ENCODE results near the gene CCDC185.

Gene CCDC185

GRCh38 chr1:223393275-223394214, at the start of gene CCDC185:
TSS of gene CCDC185 (plus strand) at chr1:223393415. CDS start at chr1:223393476, 61 bp downstream.
- in situ Hi-C loops (cut with HindIII; ENCODE audit: low sequenced_read_pairs), result no loop called here

- in situ Hi-C loops (cut with HindIII; ENCODE audit: low sequenced_read_pairs), result loop anchor here (10.0 kb wide), 1 partner anchor 141 kb away; no protein-coding TSS in a partner anchor
Measured at GRCh38 chr1:223343692-223344091, 49.5 kb upstream of the CCDC185 start.

GRCh38 chr1:223344491-223344890, 48.7 kb upstream of the CCDC185 start:
- in situ Hi-C loops (cut with HindIII; ENCODE audit: low sequenced_read_pairs), result loop anchor here (10.0 kb wide), 1 partner anchor 140 kb away; no protein-coding TSS in a partner anchor

GRCh38 chr1:223345720-223346119, 47.5 kb upstream of the CCDC185 start:
- in situ Hi-C loops (cut with HindIII; ENCODE audit: low sequenced_read_pairs), result loop anchor here (10.0 kb wide), 1 partner anchor 139 kb away; no protein-coding TSS in a partner anchor

- in situ Hi-C loops (cut with HindIII; ENCODE audit: low sequenced_read_pairs), result loop anchor here (10.0 kb wide), 1 partner anchor 138 kb away; no protein-coding TSS in a partner anchor
Measured at GRCh38 chr1:223346311-223346710, 46.9 kb upstream of the CCDC185 start.

GRCh38 chr1:223347583-223347982, 45.6 kb upstream of the CCDC185 start:
- in situ Hi-C loops (cut with HindIII; ENCODE audit: low sequenced_read_pairs), result loop anchor here (10.0 kb wide), 1 partner anchor 137 kb away; no protein-coding TSS in a partner anchor

- in situ Hi-C loops (cut with HindIII; ENCODE audit: low sequenced_read_pairs), result loop anchor here (10.0 kb wide), 1 partner anchor 136 kb away; no protein-coding TSS in a partner anchor
Measured at GRCh38 chr1:223348439-223348838, 44.8 kb upstream of the CCDC185 start.

- in situ Hi-C loops (cut with HindIII; ENCODE audit: low sequenced_read_pairs), result loop anchor here (10.0 kb wide), 1 partner anchor 136 kb away; no protein-coding TSS in a partner anchor
Measured at GRCh38 chr1:223349241-223349640, 44.0 kb upstream of the CCDC185 start.

- in situ Hi-C loops (cut with HindIII; ENCODE audit: low sequenced_read_pairs), result no loop called here
Measured at GRCh38 chr1:223350361-223350908, 42.8 kb upstream of the CCDC185 start.

GRCh38 chr1:223352944-223353343, 40.3 kb upstream of the CCDC185 start:
- in situ Hi-C loops (cut with HindIII; ENCODE audit: low sequenced_read_pairs), result no loop called here

- in situ Hi-C loops (cut with HindIII; ENCODE audit: low sequenced_read_pairs), result no loop called here
Measured at GRCh38 chr1:223353939-223354338, 39.3 kb upstream of the CCDC185 start.

- in situ Hi-C loops (cut with HindIII; ENCODE audit: low sequenced_read_pairs), result no loop called here
Measured at GRCh38 chr1:223355699-223356098, 37.5 kb upstream of the CCDC185 start.

- in situ Hi-C loops (cut with HindIII; ENCODE audit: low sequenced_read_pairs), result no loop called here
Measured at GRCh38 chr1:223358826-223359225, 34.4 kb upstream of the CCDC185 start.

GRCh38 chr1:223363057-223363855, 30.0 kb upstream of the CCDC185 start:
- in situ Hi-C loops (cut with HindIII; ENCODE audit: low sequenced_read_pairs), result loop anchor here (5.0 kb wide), 2 partner anchors 99 to 101 kb away; no protein-coding TSS in a partner anchor

- in situ Hi-C loops (cut with HindIII; ENCODE audit: low sequenced_read_pairs), result loop anchor here (5.0 kb wide), 2 partner anchors 98 to 102 kb away; no protein-coding TSS in a partner anchor
Measured at GRCh38 chr1:223363856-223364684, 29.1 kb upstream of the CCDC185 start, which contains the start of gene SUSD4. TSS of gene SUSD4 (minus strand) at chr1:223364176. CDS start at chr1:223363425, 751 bp downstream.

- in situ Hi-C loops (cut with HindIII; ENCODE audit: low sequenced_read_pairs), result loop anchor here (5.0 kb wide), 2 partner anchors 97 to 103 kb away; no protein-coding TSS in a partner anchor
Measured at GRCh38 chr1:223364685-223365382, 28.4 kb upstream of the CCDC185 start.

GRCh38 chr1:223374064-223374610, 19.1 kb upstream of the CCDC185 start:
- in situ Hi-C loops (cut with HindIII; ENCODE audit: low sequenced_read_pairs), result no loop called here

GRCh38 chr1:223378754-223379153, 14.5 kb upstream of the CCDC185 start:
- in situ Hi-C loops (cut with HindIII; ENCODE audit: low sequenced_read_pairs), result no loop called here

GRCh38 chr1:223386013-223386412, 7.2 kb upstream of the CCDC185 start:
- in situ Hi-C loops (cut with HindIII; ENCODE audit: low sequenced_read_pairs), result no loop called here
